Activated CD4-positive, alpha-beta T cell treated with anti-CD3 and anti-CD28 coated beads, Interleukin-2, amount 10 ng/mL, durations not matched to agents 24 days and 14 days (primary cell): ENCODE results near the gene FHAD1. TPM values are rescaled to one million over a fixed set of nuclear protein-coding genes. Genes with fewer than 3 reads are reported as not detected.
A peak's percentile ranks its signal among the peaks of the same experiment; 100 is the strongest.

Source experiments
- DNase-seq: peaks from one replicate; pipeline ENCODE4 v3.0.0; 2022
- H3K27ac Mint-ChIP-seq: one replicate; pipeline ENCODE4 v1.8.0; 2022; ENCODE audit warnings: mild to moderate bottlenecking, mixed read lengths
- H3K27me3 Mint-ChIP-seq: one replicate; pipeline ENCODE4 v1.8.0; 2022; ENCODE audit warnings: mixed read lengths
- H3K36me3 Mint-ChIP-seq: one replicate; pipeline ENCODE4 v1.8.0; 2022; ENCODE audit warnings: low read depth, mild to moderate bottlenecking, mixed read lengths
- H3K4me1 Mint-ChIP-seq: one replicate; pipeline ENCODE4 v1.8.0; 2021; ENCODE audit warnings: mixed read lengths
- H3K4me3 Mint-ChIP-seq: one replicate; pipeline ENCODE4 v1.8.0; 2022; ENCODE audit warnings: mild to moderate bottlenecking, moderate library complexity, mixed read lengths
- H3K9me3 Mint-ChIP-seq: one replicate; pipeline ENCODE4 v1.8.0; 2021; ENCODE audit warnings: mixed read lengths
- intact Hi-C: fragments of 100-400 bp; cut with micrococcal nuclease; formaldehyde crosslinking; loops from one replicate; pipeline ENCODE4 v1.15.1; 2023
- total RNA-seq: library from RNA; stranded (reverse); gene quantifications from 2 replicates; pipeline ENCODE4 v1.2.3, GENCODE V29; 2022

The FHAD1 gene
- total RNA-seq, 1 donor from 2014 or later, result not detected

GRCh38 chr1:15410223-15410883 lies 163.3 kb downstream of the FHAD1 start:
- H3K27ac Mint-ChIP-seq, result peak overlapping the region; percentile 91
- H3K27me3 Mint-ChIP-seq, result peaks cover 28% of the 10 kb centered on the region
- peak; percentile 72 for DNase-seq
- peak overlapping the region; percentile 96 for H3K4me3 Mint-ChIP-seq
- peaks cover 40% of the 10 kb centered on the region for H3K36me3 Mint-ChIP-seq
- H3K4me1 Mint-ChIP-seq, result peaks cover 42% of the 10 kb centered on the region
- intact Hi-C loops, result no loop called here
- H3K9me3 Mint-ChIP-seq, result peaks cover 4% of the 10 kb centered on the region

- peak overlapping the region; percentile 96 for H3K4me3 Mint-ChIP-seq
- H3K4me1 Mint-ChIP-seq, result peaks cover 48% of the 10 kb centered on the region
- H3K9me3 Mint-ChIP-seq, result peaks cover 4% of the 10 kb centered on the region
- peak overlapping the region; percentile 91 for H3K27ac Mint-ChIP-seq
- no peak for DNase-seq
- intact Hi-C loops, result no loop called here
- H3K36me3 Mint-ChIP-seq, result peaks cover 45% of the 10 kb centered on the region
- peaks cover 26% of the 10 kb centered on the region for H3K27me3 Mint-ChIP-seq
Measured at GRCh38 chr1:15410884-15411245, 163.8 kb downstream of the FHAD1 start.

GRCh38 chr1:15411593-15412137 lies 164.6 kb downstream of the FHAD1 start:
- Mint-ChIP-seq H3K4me3 (peak overlapping the region; percentile 96), H3K9me3 (peaks cover 4% of the 10 kb centered on the region), H3K36me3 (peaks cover 47% of the 10 kb centered on the region), H3K27ac (peak overlapping the region; percentile 91), H3K27me3 (peaks cover 23% of the 10 kb centered on the region), H3K4me1 (peaks cover 56% of the 10 kb centered on the region)
- intact Hi-C loops, result no loop called here
- DNase-seq, result peak; percentile 84

- H3K9me3 Mint-ChIP-seq, result peaks cover 4% of the 10 kb centered on the region
- H3K36me3 Mint-ChIP-seq, result peaks cover 47% of the 10 kb centered on the region
- H3K27ac Mint-ChIP-seq, result peak overlapping the region; percentile 91
- peak overlapping the region; percentile 96 for H3K4me3 Mint-ChIP-seq
- peak; percentile 72 for DNase-seq
- intact Hi-C loops, result no loop called here
- peaks cover 56% of the 10 kb centered on the region for H3K4me1 Mint-ChIP-seq
- peaks cover 17% of the 10 kb centered on the region for H3K27me3 Mint-ChIP-seq
Measured at GRCh38 chr1:15412175-15412800, 165.3 kb downstream of the FHAD1 start.

- Mint-ChIP-seq H3K9me3 (peaks cover 4% of the 10 kb centered on the region), H3K27me3 (peaks cover 11% of the 10 kb centered on the region), H3K27ac (no peak overlapping the region), H3K4me1 (peaks cover 61% of the 10 kb centered on the region), H3K4me3 (peak overlapping the region; percentile 96), H3K36me3 (peaks cover 47% of the 10 kb centered on the region)
- DNase-seq, result no peak
- intact Hi-C loops, result no loop called here
Measured at GRCh38 chr1:15412843-15413242, 165.8 kb downstream of the FHAD1 start.

GRCh38 chr1:15413563-15414444 lies 166.8 kb downstream of the FHAD1 start:
- Mint-ChIP-seq H3K27ac (peak overlapping the region; percentile 65), H3K36me3 (peaks cover 49% of the 10 kb centered on the region), H3K4me1 (peaks cover 65% of the 10 kb centered on the region), H3K27me3 (peaks cover 5% of the 10 kb centered on the region), H3K9me3 (peaks cover 4% of the 10 kb centered on the region), H3K4me3 (peak overlapping the region; percentile 26)
- DNase-seq, result no peak
- intact Hi-C loops, result no loop called here

- Mint-ChIP-seq H3K36me3 (peaks cover 50% of the 10 kb centered on the region), H3K9me3 (peaks cover 4% of the 10 kb centered on the region), H3K27me3 (no peaks in the 10 kb centered on the region), H3K27ac (no peak overlapping the region), H3K4me1 (peaks cover 64% of the 10 kb centered on the region), H3K4me3 (no peak overlapping the region)
- intact Hi-C loops, result no loop called here
- no peak for DNase-seq
Measured at GRCh38 chr1:15414445-15414983, 167.5 kb downstream of the FHAD1 start.

- peak overlapping the region; percentile 70 for H3K4me3 Mint-ChIP-seq
- H3K9me3 Mint-ChIP-seq, result peaks cover 4% of the 10 kb centered on the region
- H3K27ac Mint-ChIP-seq, result peak overlapping the region; percentile 73
- peaks cover 62% of the 10 kb centered on the region for H3K4me1 Mint-ChIP-seq
- DNase-seq, result peak; percentile 87
- H3K27me3 Mint-ChIP-seq, result no peaks in the 10 kb centered on the region
- intact Hi-C loops, result loop anchor here (2.0 to 5.0 kb wide), 3 partner anchors 70 to 165 kb away; partner anchors contain the start of gene CASP9
- H3K36me3 Mint-ChIP-seq, result peaks cover 53% of the 10 kb centered on the region
Measured at GRCh38 chr1:15417059-15417934, 170.3 kb downstream of the FHAD1 start.

GRCh38 chr1:15418806-15419515 lies 171.9 kb downstream of the FHAD1 start:
- DNase-seq, result peak; percentile 54
- intact Hi-C loops, result loop anchor here (5.0 kb wide), 1 partner anchor 167 kb away; no protein-coding TSS in a partner anchor
- peaks cover 50% of the 10 kb centered on the region for H3K4me1 Mint-ChIP-seq
- H3K36me3 Mint-ChIP-seq, result peaks cover 38% of the 10 kb centered on the region
- no peak overlapping the region for H3K27ac Mint-ChIP-seq
- H3K4me3 Mint-ChIP-seq, result no peak overlapping the region
- H3K27me3 Mint-ChIP-seq, result no peaks in the 10 kb centered on the region
- peaks cover 4% of the 10 kb centered on the region for H3K9me3 Mint-ChIP-seq

- Mint-ChIP-seq H3K4me3 (no peak overlapping the region), H3K9me3 (no peaks in the 10 kb centered on the region), H3K4me1 (peaks cover 37% of the 10 kb centered on the region), H3K36me3 (peaks cover 21% of the 10 kb centered on the region), H3K27ac (no peak overlapping the region), H3K27me3 (no peaks in the 10 kb centered on the region)
- intact Hi-C loops, result no loop called here
- DNase-seq, result no peak
Measured at GRCh38 chr1:15420853-15421465, 173.9 kb downstream of the FHAD1 start.

- no peak for DNase-seq
- Mint-ChIP-seq H3K27ac (no peak overlapping the region), H3K9me3 (no peaks in the 10 kb centered on the region), H3K27me3 (no peaks in the 10 kb centered on the region), H3K4me3 (no peak overlapping the region), H3K4me1 (peaks cover 27% of the 10 kb centered on the region), H3K36me3 (peaks cover 30% of the 10 kb centered on the region)
- intact Hi-C loops, result no loop called here
Measured at GRCh38 chr1:15422871-15423270, 175.8 kb downstream of the FHAD1 start.
